Measurements from ENCODE around the gene SORCS2.
"Not testable (repeated sequence)": the region's sequence is repeated elsewhere in the genome, so short reads cannot be mapped to it uniquely, and the experiment has no call there.

SORCS2 gene

GRCh38 chr4:7559316-7559715, 367.0 kb downstream of the SORCS2 start:
- no peak for DNase-seq (ENCODE audit: low read depth)

DNA sequence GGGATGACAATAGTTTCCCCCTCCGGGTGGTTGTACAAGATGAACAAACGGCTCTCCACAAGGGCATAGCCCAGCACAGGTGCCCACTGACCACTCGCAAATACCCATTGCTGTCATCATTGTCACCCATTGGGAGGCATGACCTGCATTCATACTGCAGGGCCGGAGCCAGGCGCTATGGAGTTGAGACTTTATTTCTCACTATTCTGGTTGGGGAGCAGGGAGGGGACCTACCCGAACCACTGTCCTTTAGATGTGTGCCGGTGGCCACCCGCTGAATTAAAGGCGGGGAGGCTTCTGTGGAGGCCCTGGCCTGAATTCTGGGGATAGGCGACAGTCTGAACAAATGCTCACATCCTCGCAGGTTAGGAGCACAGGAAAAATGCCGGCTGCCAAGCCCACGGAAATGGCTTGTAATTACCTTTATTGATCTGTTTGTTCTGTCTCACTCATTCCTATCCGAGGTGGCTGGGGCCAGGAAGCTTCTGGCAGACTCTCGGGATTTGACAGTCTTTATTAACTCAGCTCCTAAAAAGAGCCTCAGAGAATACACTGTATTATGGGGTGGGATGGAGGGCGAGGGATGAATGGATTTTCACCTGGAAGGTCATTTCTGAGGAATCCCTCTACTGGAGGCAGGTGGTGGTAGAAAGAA, 367.5 kb downstream of the SORCS2 start:
- no peak for DNase-seq (ENCODE audit: low read depth)

DNA sequence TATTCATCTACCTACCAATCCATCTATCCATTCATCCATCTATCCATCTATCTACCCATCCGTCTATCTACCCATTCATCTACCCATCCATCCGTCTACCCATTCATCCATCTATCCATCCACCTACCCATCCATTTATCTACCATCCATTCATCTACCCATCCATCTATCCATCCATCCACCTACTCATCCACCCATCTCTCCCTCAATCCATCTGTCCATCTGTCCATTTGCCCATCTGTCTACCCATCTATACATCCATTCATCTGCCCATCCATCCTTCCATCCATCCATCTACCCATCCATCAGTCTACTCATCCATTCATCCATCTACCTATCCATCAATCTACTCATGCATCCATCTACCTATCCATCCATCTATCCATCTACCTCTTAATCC, 369.2 kb downstream of the SORCS2 start:
- no peak for DNase-seq (ENCODE audit: low read depth)

GRCh38 chr4:7564242-7564641, 371.9 kb downstream of the SORCS2 start:
- no peak for DNase-seq (ENCODE audit: low read depth)

- DNase-seq (ENCODE audit: low read depth) = no peak
Observed at GRCh38 chr4:7565483-7565882, 373.1 kb downstream of the SORCS2 start.

GRCh38 chr4:7569810-7570783, 377.8 kb downstream of the SORCS2 start:
- DNase-seq (ENCODE audit: low read depth) = no peak

DNA sequence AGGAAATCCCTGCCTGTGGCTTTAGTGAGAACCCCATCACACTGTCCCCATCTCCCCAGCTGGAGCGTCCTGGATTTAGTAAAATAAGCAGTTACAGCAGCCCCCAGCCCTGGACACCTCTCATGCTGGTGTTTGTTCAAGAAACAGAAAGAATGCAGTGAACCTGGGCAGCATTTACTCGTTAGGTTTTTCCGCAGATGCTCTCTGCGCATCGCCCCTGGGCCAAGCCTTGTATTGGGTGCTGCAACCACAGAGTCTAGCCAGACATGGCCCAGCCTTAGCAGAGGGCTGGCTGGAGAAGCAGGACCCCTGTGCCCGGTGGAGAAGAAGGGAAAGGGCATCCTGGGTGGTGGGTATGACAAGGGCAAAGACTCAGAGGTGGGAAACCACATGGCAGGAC, 378.7 kb downstream of the SORCS2 start:
- no peak for DNase-seq (ENCODE audit: low read depth)

GRCh38 chr4:7571701-7572100, 379.4 kb downstream of the SORCS2 start:
- no peak for DNase-seq (ENCODE audit: low read depth)

DNA sequence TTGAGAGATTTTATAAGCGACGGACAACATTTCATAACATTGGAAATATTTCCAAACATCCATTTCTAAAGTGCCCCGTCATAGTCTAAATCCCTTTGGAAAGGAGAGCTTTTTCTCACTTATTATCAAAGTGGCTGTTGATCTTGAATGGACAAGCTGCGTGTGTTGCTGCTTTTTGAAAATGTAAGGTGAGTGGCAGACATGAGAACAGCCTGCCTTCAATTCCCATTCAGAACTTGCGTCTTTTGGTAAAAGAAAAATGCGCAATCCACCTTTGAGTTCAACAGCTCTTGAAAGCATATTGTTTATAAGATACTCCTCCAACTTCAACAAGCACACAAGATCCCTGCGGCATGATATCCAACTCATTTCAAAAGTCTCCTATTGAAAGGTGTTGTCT, 380.6 kb downstream of the SORCS2 start:
- no peak for DNase-seq (ENCODE audit: low read depth)

- no peak for DNase-seq (ENCODE audit: low read depth)
Observed at GRCh38 chr4:7573576-7574091, 381.3 kb downstream of the SORCS2 start.

DNA sequence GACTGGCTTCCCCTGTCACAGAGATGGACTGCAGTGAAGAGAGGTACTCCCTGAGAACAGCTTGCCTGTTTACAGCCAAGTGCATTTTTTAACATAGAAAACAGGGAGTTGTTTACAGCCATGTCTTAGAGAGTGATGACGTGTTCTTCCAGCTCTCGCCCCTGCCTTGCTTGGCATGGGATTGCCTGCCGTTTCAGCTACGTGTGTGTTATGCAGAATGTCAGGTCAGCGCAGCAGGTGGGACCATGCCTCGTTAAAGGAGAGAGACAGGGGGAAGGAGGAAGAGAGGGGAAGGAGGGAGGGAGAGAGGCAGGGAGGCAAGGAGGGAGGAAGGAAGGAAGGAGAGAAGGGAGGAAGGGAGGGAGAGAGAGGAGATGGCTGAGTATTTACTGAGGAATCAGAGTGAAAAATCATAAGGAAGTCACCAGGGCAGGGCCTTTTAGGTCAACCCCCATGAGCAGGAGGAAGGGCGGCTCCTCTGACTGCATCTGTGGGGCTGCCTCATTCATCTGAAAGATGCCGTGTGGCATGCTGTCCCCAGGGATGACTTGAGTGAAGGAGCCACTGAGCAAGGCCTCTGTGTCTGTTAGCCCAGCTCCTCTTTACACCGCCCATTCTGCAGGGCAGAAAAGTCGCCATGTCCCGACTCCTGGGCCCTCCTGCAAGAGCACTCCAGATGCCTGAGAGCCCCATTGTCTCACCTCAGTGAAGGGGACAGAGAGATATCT, 382.1 kb downstream of the SORCS2 start:
- no peak for DNase-seq (ENCODE audit: low read depth)

- no peak for DNase-seq (ENCODE audit: low read depth)
Observed at GRCh38 chr4:7575426-7575825, 383.1 kb downstream of the SORCS2 start.

DNA sequence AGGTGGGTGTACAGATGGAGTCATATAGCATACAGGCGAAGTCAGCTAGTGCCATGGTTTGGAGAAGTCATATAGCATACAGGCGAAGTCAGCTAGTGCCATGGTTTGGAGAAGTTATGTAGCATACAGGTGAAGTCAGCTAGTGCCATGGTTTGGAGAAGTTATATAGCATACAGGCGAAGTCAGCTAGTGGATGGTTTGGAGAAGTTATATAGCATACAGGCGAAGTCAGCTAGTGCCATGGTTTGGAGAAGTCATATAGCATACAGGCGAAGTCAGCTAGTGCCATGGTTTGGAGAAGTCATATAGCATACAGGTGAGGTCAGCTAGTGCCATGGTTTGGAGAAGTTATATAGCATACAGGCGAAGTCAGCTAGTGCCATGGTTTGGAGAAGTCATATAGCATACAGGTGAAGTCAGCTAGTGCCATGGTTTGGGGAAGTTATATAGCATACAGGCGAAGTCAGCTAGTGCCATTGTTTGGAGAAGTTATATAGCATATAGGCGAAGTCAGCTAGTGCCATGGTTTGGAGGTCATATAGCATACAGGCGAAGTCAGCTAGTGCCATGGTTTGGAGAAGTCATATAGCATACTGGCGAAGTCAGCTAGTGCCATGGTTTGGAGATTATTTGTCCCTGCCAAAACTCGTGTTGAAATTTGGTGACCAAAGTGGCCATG, 385.2 kb downstream of the SORCS2 start:
- DNase-seq (ENCODE audit: low read depth) = not testable (repeated sequence)

GRCh38 chr4:7581477-7581876, 389.1 kb downstream of the SORCS2 start:
- DNase-seq (ENCODE audit: low read depth) = no peak

DNA sequence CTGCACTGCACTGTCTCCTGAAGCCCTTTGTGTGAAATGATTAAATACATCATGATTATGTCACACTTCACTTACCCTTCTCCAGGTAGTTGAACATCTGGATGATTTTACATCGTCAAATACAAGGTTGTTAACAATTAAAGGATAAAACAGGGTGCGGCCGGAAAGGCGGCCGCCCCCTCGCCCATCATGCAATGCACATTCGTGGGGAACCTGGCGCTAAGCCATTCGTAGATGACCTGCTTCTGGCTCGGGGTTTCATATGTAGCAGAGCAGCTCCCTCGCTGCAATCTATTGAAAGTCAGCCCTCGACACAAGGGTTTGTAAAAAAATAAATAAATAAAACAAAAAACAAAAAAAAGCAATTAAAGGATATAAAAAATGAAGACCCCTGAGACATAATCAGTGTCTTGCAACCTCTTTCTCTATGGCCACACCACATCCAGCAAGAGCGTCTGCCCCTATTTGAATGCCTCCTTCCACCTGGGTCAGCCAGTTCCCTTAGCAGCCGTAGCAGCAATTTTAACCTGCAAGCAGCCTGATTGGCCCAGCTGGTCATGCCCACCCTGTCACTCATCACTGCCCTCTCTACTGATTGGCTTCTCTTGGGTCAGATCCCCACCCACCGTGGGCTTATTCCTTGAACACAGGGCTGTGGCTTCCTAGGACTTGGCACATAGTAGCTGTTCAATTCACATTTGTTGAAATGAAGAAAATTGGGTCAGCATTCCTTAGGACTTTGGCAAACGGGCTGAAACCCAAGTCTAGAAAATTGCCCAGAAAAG, 390.2 kb downstream of the SORCS2 start:
- no peak for DNase-seq (ENCODE audit: low read depth)

GRCh38 chr4:7584098-7584497, 391.8 kb downstream of the SORCS2 start:
- no peak for DNase-seq (ENCODE audit: low read depth)

GRCh38 chr4:7584606-7585159, 392.3 kb downstream of the SORCS2 start:
- DNase-seq (ENCODE audit: low read depth) = no peak

DNA sequence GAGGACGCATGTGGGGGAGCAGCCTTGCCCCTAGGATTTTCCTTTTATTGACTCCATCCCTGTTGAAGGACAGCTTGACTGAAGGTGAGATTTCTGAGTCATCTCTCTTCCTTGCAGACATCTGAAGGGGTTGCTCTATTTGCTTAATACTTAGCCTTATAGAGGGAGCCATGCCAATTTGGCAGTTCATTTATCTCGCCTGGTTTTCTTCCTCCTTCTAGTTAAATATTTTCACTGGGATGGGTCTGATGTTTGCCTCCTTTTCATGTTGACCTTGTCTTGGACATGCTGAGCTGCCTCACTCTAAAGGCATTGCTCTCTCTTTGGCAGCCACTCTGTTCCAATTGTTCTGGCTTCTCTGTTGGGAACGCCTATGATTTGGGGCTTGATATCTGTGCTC, 393.4 kb downstream of the SORCS2 start:
- DNase-seq (ENCODE audit: low read depth) = no peak

- no peak for DNase-seq (ENCODE audit: low read depth)
Observed at GRCh38 chr4:7587433-7588405, 395.4 kb downstream of the SORCS2 start.

GRCh38 chr4:7590189-7590588, 397.9 kb downstream of the SORCS2 start:
- no peak for DNase-seq (ENCODE audit: low read depth)
